Anterior cingulate cortex (tissue), 58 donors: ENCODE data around the gene IFITM1.
A peak's percentile ranks its signal among the peaks of the same experiment; 100 is the strongest.
"Not testable (repeated sequence)": the region's sequence is repeated elsewhere in the genome, so short reads cannot be mapped to it uniquely, and the experiment has no call there.

ENCODE experiments used
- DNase-seq, 58 donors: peaks; one replicate each; lab custom pipeline; 2025; lab: John Stamatoyannopoulos, UW

IFITM1 gene

GRCh38 chr11:307766-308708, 5.8 kb upstream of the IFITM1 start, which contains the start of gene IFITM2:
TSS of gene IFITM2 (plus strand) at chr11:307816. CDS start at chr11:308193, 377 bp downstream.
- peak in 4 of 58 donors; percentile 26 to 37 (median 32) for DNase-seq

GRCh38 chr11:308740-309665, 4.8 kb upstream of the IFITM1 start:
- not testable (repeated sequence) for DNase-seq

DNA sequence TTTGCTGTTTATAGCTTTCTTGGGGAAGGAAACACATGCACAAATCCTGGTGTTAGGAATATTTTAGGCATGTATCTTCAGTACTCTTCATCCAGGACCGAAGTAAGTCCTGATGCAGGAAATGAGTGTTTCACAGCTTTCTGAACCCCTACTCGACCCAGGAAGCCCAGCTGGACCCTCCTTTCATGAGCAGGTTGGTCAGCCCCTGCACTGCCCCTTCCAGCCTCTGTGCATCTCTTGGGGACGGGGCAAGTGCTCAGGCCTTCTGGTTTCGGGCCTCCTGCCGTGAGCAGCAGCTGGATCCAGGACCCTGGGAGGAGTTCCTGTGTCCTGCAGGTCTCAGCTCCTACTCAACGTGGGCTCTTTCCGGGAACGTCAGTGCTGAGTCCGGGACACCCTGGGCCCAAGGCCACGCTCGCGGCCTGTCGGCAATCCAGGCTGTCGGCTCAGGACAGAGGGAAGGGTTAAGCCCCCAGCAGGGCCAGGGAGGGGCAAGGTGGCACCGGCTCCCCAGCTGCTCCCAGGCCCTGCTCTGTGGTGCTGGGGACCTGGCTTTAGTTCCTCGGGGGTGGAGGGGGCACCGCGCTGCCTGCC, 3.8 kb upstream of the IFITM1 start:
- not testable (repeated sequence) for DNase-seq

DNA sequence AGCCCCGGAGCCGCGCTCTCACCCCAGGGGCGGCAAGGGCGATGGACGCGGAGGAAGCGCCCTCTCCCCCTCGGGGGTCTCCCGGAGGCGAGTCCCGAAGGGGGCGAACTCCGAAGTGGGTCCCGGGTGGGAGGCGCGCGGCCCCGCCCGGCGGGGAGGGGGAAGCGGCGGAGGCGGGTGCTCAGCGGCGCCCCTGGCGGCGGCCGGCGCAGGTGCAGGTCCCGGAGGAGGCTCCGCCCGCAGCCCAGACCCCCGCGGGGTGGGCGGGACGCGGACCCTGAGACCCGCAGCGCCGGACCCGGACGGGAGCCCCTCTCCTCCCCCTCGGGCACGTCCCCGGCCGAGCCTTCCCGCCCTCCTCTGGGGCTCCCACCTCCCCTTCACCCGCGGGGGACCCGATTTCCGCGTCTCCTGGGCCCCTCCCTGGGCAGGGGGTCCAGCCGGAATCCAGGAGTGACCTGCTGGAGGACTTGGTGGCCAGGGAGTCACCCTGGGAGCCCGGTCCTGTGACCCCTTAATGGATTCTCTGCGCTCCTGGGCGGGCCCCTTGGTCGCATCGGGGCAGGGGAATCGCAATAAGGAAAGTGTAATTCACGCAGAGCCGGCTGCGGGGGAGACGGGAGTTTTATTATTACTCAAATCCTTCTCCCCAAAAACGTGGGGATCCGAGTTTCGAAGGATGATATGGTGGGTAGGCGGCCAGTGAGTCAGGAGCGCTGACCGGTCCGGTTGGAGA, 2.7 kb upstream of the IFITM1 start:
- not testable (repeated sequence) for DNase-seq

GRCh38 chr11:312092-312816, 1.6 kb upstream of the IFITM1 start:
- no peak for DNase-seq

DNA sequence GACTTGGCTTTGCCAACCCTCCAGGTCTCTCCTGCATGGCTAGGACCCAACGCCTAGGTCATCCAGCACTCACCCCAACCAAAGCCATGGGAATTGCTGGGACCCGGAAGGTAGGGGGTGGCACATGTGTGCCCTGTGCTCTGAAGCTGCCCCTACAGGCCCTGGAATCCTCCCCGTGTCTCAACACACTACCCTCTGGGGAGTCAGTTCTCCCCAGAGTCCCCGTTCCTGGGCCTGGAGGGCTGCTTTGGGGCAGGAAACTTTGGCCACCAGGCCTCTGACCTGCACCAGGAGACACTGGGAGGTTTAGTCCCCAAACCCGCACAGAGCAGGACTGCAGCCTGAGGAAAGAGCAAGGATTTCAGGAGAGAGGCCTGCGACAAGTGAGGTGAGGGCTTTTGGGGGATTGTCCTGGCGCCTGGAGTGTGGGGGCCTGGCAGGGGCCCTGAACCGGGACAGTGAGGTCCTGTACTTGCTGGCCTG, 495 bp upstream of the IFITM1 start:
- no peak for DNase-seq

- DNase-seq = not testable (repeated sequence)
These were observed 675 bp downstream of the IFITM1 start for GRCh38 chr11:314554-314875.

GRCh38 chr11:315051-315481, 1.2 kb downstream of the IFITM1 start:
- no peak for DNase-seq

- no peak for DNase-seq
These were observed 1.7 kb downstream of the IFITM1 start for GRCh38 chr11:315516-315994.

DNA sequence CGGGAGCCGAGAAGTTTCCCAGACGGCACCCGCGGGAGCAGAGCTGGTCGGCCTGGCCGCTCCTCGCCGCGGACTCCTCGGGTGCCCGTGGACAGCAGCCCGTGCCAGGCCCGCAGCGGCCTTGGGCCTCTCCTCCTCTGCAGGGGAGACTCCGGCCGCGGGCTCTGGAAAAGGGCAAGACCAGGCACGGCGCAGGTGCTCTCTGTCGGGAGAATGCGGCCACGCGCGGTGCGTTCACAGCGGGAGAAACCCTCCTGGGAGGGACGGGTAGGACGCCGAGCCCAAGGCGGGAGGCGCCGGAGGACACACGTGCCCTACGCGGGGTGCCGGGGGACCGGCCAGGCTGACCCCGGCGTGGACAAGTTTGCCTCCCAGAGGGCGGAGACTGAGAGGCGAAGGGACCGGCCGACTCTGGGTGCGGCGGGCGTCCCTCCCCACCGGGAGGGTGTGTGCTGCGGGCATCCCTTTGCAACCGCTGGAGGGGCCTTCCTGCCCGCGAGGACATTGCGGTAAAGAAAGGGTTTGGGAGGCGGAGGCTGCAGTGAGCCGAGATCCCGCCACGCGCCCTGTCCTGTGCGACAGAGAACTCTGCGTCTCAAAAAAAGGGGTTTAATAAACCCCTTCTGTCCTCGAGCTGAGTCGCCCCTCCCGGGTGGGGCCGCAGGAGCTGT, 2.3 kb downstream of the IFITM1 start:
- DNase-seq = no peak

DNA sequence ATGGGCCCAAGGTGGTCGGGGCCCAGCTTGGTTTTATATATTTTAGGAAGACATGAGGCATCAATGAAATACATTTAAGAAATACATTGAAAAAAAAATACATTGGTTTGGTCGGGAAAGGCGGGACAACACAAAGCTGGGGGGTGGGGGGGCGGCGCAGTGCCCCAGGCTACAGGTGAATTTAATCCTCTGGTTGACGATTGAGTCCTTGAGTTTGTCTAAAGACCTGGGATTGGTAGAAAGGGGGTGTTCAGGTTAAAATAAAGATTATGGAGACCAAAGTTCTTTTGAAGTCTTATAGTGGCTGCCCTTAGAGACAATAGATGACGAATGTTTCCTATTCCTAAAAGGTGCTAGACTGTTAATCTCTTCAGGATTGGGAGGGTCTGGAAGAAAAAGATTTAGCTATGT, 3.1 kb downstream of the IFITM1 start:
- no peak for DNase-seq

DNA sequence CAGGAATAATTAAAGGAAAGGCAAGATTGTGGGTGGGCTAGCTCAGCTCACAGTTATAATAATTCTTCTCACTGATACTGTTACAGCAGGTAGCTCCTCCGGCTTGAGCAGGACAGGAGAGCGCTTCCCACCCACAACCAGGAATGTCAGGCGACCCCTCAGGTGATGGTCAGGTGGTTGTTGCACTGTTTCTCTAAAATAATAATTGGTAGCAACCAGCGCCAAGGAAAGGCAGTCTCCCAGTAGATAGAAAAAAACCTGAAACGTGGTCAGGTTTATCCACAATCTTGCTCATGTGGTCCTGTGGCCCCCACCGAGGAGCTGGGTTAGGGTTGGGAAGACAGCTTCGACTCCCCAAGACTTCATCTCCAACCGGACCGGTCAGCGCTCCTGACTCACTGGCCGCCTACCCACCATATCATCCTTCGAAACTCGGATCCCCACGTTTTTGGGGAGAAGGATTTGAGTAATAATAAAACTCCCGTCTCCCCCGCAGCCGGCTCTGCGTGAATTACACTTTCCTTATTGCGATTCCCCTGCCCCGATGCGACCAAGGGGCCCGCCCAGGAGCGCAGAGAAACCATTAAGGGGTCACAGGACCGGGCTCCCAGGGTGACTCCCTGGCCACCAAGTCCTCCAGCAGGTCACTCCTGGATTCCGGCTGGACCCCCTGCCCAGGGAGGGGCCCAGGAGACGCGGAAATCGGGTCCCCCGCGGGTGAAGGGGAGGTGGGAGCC, 4.0 kb downstream of the IFITM1 start:
- DNase-seq = not testable (repeated sequence)

GRCh38 chr11:318405-319120, 4.7 kb downstream of the IFITM1 start:
- DNase-seq = not testable (repeated sequence)

- DNase-seq = not testable (repeated sequence)
These were observed 5.5 kb downstream of the IFITM1 start for GRCh38 chr11:319121-319887.

GRCh38 chr11:319888-320273, 6.0 kb downstream of the IFITM1 start:
- not testable (repeated sequence) for DNase-seq

DNA sequence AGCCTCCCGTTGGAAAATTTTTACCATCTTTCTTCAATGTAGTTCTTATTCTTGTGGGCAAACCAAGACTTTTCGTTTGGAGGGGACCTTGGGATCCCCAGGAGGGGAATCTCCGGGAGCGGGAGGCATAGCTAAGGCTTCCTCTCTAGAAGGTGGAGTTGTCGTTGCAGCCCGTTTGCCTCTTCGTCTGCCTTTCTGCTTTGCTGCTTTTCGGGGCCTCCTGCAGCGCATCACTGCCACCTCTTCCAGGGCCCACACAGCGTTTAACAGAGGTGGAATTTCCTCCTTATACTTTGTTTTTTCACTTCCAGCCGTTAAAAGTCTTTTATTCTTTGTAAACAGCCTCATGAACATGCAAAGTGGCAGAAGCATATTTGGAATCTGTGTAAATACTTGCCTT, 10.3 kb downstream of the IFITM1 start:
- DNase-seq = no peak
